Esophagus squamous epithelium (tissue), 4 donors: ENCODE data around the gene CACNA2D2.

Source experiments
- CTCF ChIP-seq, 6 experiments: fragments of 450-650 bp in 4 of 6; fragments of 200-600 bp in 2 of 6; sonication (generic) in 2 of 6; IDR thresholded peaks; one replicate each; pipeline ENCODE4 v1.5.1; 2016 to 2019; ENCODE audit warnings: antibody characterized with exemption in 6 of 6, mild to moderate bottlenecking in 4 of 6, moderate library complexity in 4 of 6
- POLR2A ChIP-seq, 4 donors: fragments of 450-650 bp; IDR thresholded peaks; one replicate each; pipeline ENCODE4 v1.6.1; 2017; ENCODE audit warnings: antibody characterized with exemption in 4 of 4, mild to moderate bottlenecking in 4 of 4, moderate library complexity in 3 of 4

- TF ChIP-seq POLR2A (IDR thresholded peaks at IDR 0.05) = no peak
- no peak for TF ChIP-seq CTCF (IDR thresholded peaks at IDR 0.05)
Observed at GRCh38 chr3:50430191-50430590, 73.2 kb downstream of the CACNA2D2 start.
